HG03457 (cell line): ENCODE measurements around the gene CADM3.

Experiments used
- ATAC-seq: cut with Tn5 transposase; IDR thresholded peaks from one replicate; pipeline ENCODE4 v1.9.1; 2021; ENCODE audit warnings: moderate number of reproducible peaks; ENCODE audit not compliant: unreplicated experiment

CADM3 gene

DNA sequence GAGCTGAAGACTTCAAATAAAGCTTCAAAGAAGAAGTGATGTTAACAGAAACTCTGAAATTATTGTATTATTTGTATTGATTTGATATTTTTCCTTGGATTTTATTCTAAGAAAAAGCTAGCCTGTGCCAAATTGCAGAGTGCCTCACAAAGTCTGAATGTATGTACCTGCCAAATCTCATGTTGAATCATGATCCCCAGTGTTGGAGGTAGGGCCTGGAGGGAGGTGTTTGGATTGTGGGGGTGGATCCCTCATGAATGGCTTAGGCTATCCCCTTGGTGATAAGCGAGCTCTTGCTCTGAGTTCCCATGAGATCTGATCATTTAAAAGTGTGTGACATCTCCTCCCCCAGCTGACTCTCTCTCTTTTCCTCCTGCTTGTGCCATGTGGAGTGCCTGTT is 76.9 kb downstream of the CADM3 start:
- ATAC-seq, result no peak

DNA sequence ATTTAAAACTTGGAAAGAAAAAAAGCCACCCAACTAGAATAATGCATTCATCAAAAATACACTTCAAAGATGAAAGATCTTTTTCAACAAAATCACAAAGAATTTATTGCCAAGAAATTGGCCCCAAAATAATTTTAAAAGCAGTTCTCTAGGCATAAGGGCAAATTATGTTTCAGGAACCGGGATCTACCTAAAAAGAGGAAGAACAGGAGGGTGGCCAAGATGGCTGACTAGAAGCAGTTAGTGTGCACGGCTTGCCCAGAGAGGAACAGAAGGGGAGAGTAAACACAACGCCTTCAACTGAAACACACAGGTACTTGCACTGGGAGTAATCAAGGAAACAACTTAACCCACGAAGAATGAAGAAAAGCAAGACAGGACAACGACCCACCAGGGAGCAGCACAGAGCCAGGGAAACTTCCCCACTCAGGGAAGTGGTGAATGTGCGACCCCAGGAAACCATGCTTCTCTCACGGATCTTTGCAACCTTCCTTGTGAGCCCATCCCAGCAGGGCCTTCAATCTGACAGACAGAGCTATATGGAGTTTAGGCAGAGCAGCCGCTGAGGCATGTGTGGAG is 79.3 kb downstream of the CADM3 start:
- no peak for ATAC-seq
